HepG2 (cell line): ENCODE results near the gene ICE1. TPM values are rescaled to one million over a fixed set of nuclear protein-coding genes. Genes with fewer than 3 reads are reported as not detected.

Source experiments
- ATAC-seq: fragments of 200-7000 bp; cut with Tn5 transposase; 3 replicates; pipeline ENCODE4 v1.9.1; 2020; ENCODE audit warnings: mild to moderate bottlenecking, moderate library complexity
- BruUV-seq: library from RNA; stranded (reverse); fragments of 400-500 nt; replicated peaks from 2 replicates; lab custom pipeline; 2021; lab: Mats Ljungman, UMichigan
- CTCF ChIA-PET: fragments of 300-600 bp; formaldehyde crosslinking; extraction: SDS; loops from one replicate; lab custom pipeline; 2021; ENCODE audit warnings: low total read pairs, inconsistent platforms, low intra/inter-chr PET ratio; lab: Yijun Ruan, JAX
- POLR2A ChIA-PET: fragments of 350-600 bp; sonication (Branson Sonifier 250); formaldehyde crosslinking; loops from one replicate; lab custom pipeline; 2020; ENCODE audit warnings: antibody characterized with exemption, inconsistent platforms; lab: Yijun Ruan, JAX
- DNase-seq: peaks from one replicate; pipeline ENCODE4 v3.0.0-alpha.2; 2015; ENCODE audit warnings: low spot score
- FAIRE-seq: peaks from 3 replicates; lab custom pipeline; 2011; peaks lifted over from hg19 to GRCh38; lab: Jason Lieb, UNC
- H2AFZ ChIP-seq: one replicate; pipeline ENCODE4 v1.6.1; 2011; ENCODE audit warnings: low read length, inconsistent platforms
- H3K27ac ChIP-seq: fragments of 300-600 bp; 3 replicates; pipeline ENCODE4 v1.8.0; 2011; ENCODE audit warnings: mixed run types, mild to moderate bottlenecking, mixed read lengths, low read length, inconsistent platforms; ENCODE audit not compliant: insufficient read depth; ENCODE audit errors: extremely low read length
- H3K27me3 ChIP-seq, 2 experiments: fragments of 200-600 bp in 1 of 2; 2 replicates in 1 of 2; 3 replicates in 1 of 2; pipeline versions ENCODE4 v1.6.0 to v1.8.0; 2011; ENCODE audit warnings: low read length in 2 of 2, mild to moderate bottlenecking in 2 of 2, moderate library complexity in 2 of 2, inconsistent platforms in 1 of 2; ENCODE audit not compliant: insufficient read depth in 2 of 2, control insufficient read depth in 1 of 2
- H3K36me3 ChIP-seq, 2 experiments: fragments of 200-600 bp in 1 of 2; replicated peaks in 1 of 2; 2 replicates in 1 of 2; 3 replicates in 1 of 2; pipeline versions ENCODE4 v1.5.1 to v1.8.0; 2011; ENCODE audit warnings: low read length in 2 of 2, inconsistent platforms in 1 of 2; ENCODE audit not compliant: insufficient read depth in 2 of 2, control insufficient read depth in 1 of 2
- H3K4me1 ChIP-seq: 2 replicates; pipeline ENCODE4 v1.5.1; 2012; ENCODE audit warnings: low read length, inconsistent platforms; ENCODE audit not compliant: insufficient read depth
- H3K4me2 ChIP-seq: 2 replicates; pipeline ENCODE4 v1.6.0; 2011; ENCODE audit warnings: low read depth, low read length, inconsistent platforms
- H3K4me3 ChIP-seq, 3 experiments: fragments of 200-600 bp in 1 of 3; sonication (generic), shearing (Covaris generic) in 1 of 3; replicated peaks in 1 of 3; 2 replicates each; pipeline ENCODE4 v1.5.1; 2011 to 2016; ENCODE audit warnings: low read length in 3 of 3, inconsistent platforms in 2 of 3, low read depth in 2 of 3, mild to moderate bottlenecking in 2 of 3, control low read depth in 1 of 3, mixed read lengths in 1 of 3; ENCODE audit not compliant: insufficient read depth in 1 of 3
- H3K79me2 ChIP-seq: one replicate; pipeline ENCODE4 v1.6.1; 2011; ENCODE audit warnings: low read length, inconsistent platforms; ENCODE audit not compliant: insufficient read depth
- H3K9ac ChIP-seq: 2 replicates; pipeline ENCODE4 v1.6.0; 2011; ENCODE audit warnings: mild to moderate bottlenecking, low read depth, low read length, inconsistent platforms; ENCODE audit not compliant: insufficient read depth
- H3K9me3 ChIP-seq: 2 replicates; pipeline ENCODE4 v1.5.1; 2012; ENCODE audit warnings: mild to moderate bottlenecking, low read length
- H4K20me1 ChIP-seq: 2 replicates; pipeline ENCODE4 v1.6.0; 2011; ENCODE audit warnings: inconsistent platforms, mild to moderate bottlenecking, low read length, moderate library complexity; ENCODE audit not compliant: insufficient read depth
- CHD4 ChIP-seq: fragments of 200-600 bp; sonication (generic); IDR thresholded peaks from 2 replicates; pipeline ENCODE4 v1.7.0; 2017; ENCODE audit warnings: mild to moderate bottlenecking, low read length, borderline replicate concordance
- KAT2B ChIP-seq: fragments of 150-350 bp; IDR thresholded peaks from 2 replicates; pipeline ENCODE4 v1.6.1; 2014; ENCODE audit warnings: low read depth, low read length, borderline replicate concordance
- POLR2A ChIP-seq, 2 experiments: IDR thresholded peaks; 2 replicates each; pipeline ENCODE4 v1.6.1; 2011; ENCODE audit warnings: low read depth in 2 of 2, low read length in 2 of 2, mild to moderate bottlenecking in 1 of 2, moderate library complexity in 1 of 2; ENCODE audit not compliant: insufficient read depth in 1 of 2
- SNAPC4 ChIP-seq: sonication (generic); formaldehyde crosslinking; IDR thresholded peaks from 2 replicates; pipeline ENCODE4 v1.4.0; 2020; ENCODE audit warnings: mild to moderate bottlenecking, missing genetic modification reagents
- TP53 ChIP-seq: sonication (generic); formaldehyde crosslinking; conservative IDR thresholded peaks from 2 replicates; pipeline ENCODE4 v1.4.0; 2020; ENCODE audit warnings: missing genetic modification reagents
- ZNF329 ChIP-seq: sonication (generic); formaldehyde crosslinking; IDR thresholded peaks from 2 replicates; pipeline ENCODE4 v1.9.0; 2021; ENCODE audit warnings: low read depth, mild to moderate bottlenecking, missing genetic modification reagents
- ZNF337 ChIP-seq: sonication (generic); formaldehyde crosslinking; IDR thresholded peaks from 2 replicates; pipeline ENCODE4 v1.5.1; 2020; ENCODE audit warnings: missing genetic modification reagents, low read depth, mild to moderate bottlenecking, borderline replicate concordance
- ZNF431 ChIP-seq: sonication (generic); formaldehyde crosslinking; IDR thresholded peaks from 2 replicates; pipeline ENCODE4 v1.9.0; 2022; ENCODE audit warnings: missing genetic modification reagents, low read depth, mild to moderate bottlenecking, borderline replicate concordance
- ZNF737 ChIP-seq: sonication (generic); formaldehyde crosslinking; IDR thresholded peaks from 2 replicates; pipeline ENCODE4 v1.5.0; 2020; ENCODE audit warnings: missing genetic modification reagents, mild to moderate bottlenecking, borderline replicate concordance
- ZNF790 ChIP-seq: sonication (generic); formaldehyde crosslinking; IDR thresholded peaks from 2 replicates; pipeline ENCODE4 v1.8.0; 2022; ENCODE audit warnings: missing genetic modification reagents, mild to moderate bottlenecking, borderline replicate concordance
- ZSCAN22 ChIP-seq: sonication (generic); formaldehyde crosslinking; IDR thresholded peaks from 2 replicates; pipeline ENCODE4 v1.4.0; 2020; ENCODE audit warnings: mild to moderate bottlenecking, missing genetic modification reagents
- WGBS: methylation state at CpG from one replicate; pipeline ENCODE4 v1.1.6; 2017; ENCODE audit warnings: low lambda C conversion rate; 5-methylcytosine and 5-hydroxymethylcytosine counted together
- in situ Hi-C: cut with HindIII; loops from 2 replicates; pipeline ENCODE4 v1.10.0; 2017; ENCODE audit warnings: low pct_unique_long_range_greater_than_20kb; ENCODE audit not compliant: extremely low pct_ligation_motif_present
- intact Hi-C: fragments of 100-400 bp; cut with micrococcal nuclease; formaldehyde crosslinking; loops from one replicate; pipeline ENCODE4 v1.10.0; 2022; ENCODE audit not compliant: unreplicated experiment
- polyA plus RNA-seq, 8 experiments: library from polyadenylated mRNA; depleted of rRNA in 3 of 8; stranded (reverse) in 7 of 8; unstranded in 1 of 8; fragments of >200 nt; fragmentation: Illumina TruSeq in 4 of 8; extraction: Trizol in 4 of 8; gene quantifications; 2 replicates each; pipeline versions ENCODE4 v1.2.1 to v1.2.3, GENCODE V29; 2011 to 2016; ENCODE audit warnings: low read depth in 4 of 8, missing spikeins in 1 of 8, mixed read lengths in 1 of 8; ENCODE audit not compliant: insufficient read depth in 1 of 8
- total RNA-seq, 5 experiments: library from RNA; depleted of rRNA; stranded (reverse); fragments of >200 nt; fragmentation: Illumina TruSeq; extraction: Trizol; gene quantifications; 2 replicates each; pipeline ENCODE4 v1.2.3, GENCODE V29; 2016; ENCODE audit warnings: low read depth in 1 of 5

The ICE1 gene
- total and polyA plus RNA-seq, 2 of the 13 experiments (the other 11 are each of a cell fraction or from before 2014, with no cell fraction given) = 9.1 to 27.6 TPM

GRCh38 chr5:5377780-5378179, 44.7 kb upstream of the ICE1 start:
- ATAC-seq (no peak), FAIRE-seq (no peak), DNase-seq (no peak)
- Histone ChIP-seq H3K36me3 (no peaks in the 10 kb centered on the region), H3K9me3 (0 out of 2 replicates have a peak, but pooled peaks cover 4% of the 10 kb centered on the region), H3K27me3 (no peaks in the 10 kb centered on the region), H3K9ac (no peak overlapping the region), H2AFZ (no peak overlapping the region), H3K4me3 (no peak overlapping the region), H3K4me2 (no peak overlapping the region), H4K20me1 (no peaks in the 10 kb centered on the region), H3K27ac (no peak overlapping the region), H3K79me2 (no peaks in the 10 kb centered on the region), H3K4me1 (peaks cover 17% of the 10 kb centered on the region)
- in situ Hi-C loops (no loop called here), intact Hi-C loops (no loop called here)
- no TSS peak for BruUV-seq
- 0 out of 2 replicates have a peak, but pooled peaks have one; percentile 28 for TF ChIP-seq ZNF431
- no peak for TF ChIP-seq KAT2B
- ChIA-PET CTCF (no interaction called here), POLR2A (no interaction called here)
- 48% methylated on average over 6 of the region's 6 CpGs for WGBS

DNA sequence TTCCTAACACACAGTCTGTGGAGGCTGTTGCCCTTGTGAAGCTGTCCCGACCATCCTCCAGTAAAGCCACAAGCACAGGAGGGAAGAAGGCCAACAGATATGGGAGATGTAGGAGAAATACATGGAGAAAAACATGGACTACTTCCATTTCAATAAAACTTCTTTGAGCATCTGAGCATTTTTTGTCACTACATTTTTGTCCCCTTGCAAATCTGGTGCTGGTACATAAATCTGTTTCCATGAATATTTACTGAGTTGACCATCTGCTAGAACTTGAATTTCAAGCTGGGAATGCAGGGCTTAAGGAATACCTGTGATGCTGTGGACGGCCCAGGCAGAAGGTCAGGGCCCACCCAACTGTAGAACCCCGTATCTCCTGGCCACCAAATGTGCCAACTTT, 43.9 kb upstream of the ICE1 start:
- Histone ChIP-seq H3K9ac (no peak overlapping the region), H3K4me1 (0 out of 2 replicates have a peak, but pooled peaks cover 12% of the 10 kb centered on the region), H3K27me3 (no peaks in the 10 kb centered on the region), H4K20me1 (no peaks in the 10 kb centered on the region), H3K27ac (no peak overlapping the region), H3K79me2 (no peaks in the 10 kb centered on the region), H3K4me3 (no peak overlapping the region), H3K36me3 (no peaks in the 10 kb centered on the region), H3K4me2 (no peak overlapping the region), H2AFZ (no peak overlapping the region), H3K9me3 (0 out of 2 replicates have a peak, but pooled peaks cover 4% of the 10 kb centered on the region)
- FAIRE-seq (no peak), DNase-seq (no peak), ATAC-seq (no peak)
- TF ChIP-seq ZSCAN22 (CRISPR knock-in tag) (no peak), POLR2A (IDR thresholded peaks at IDR 0.05; ENCODE audit: insufficient read depth in 1 of 2, low read depth in 2 of 2, low read length in 2 of 2) (no peak), ZNF737 (CRISPR knock-in tag) (no peak), CHD4 (no peak), SNAPC4 (CRISPR knock-in tag) (no peak), ZNF337 (CRISPR knock-in tag) (no peak), ZNF790 (CRISPR knock-in tag) (no peak), TP53 (CRISPR knock-in tag) (no peak), ZNF329 (no peak)
- ChIA-PET POLR2A (no interaction called here), CTCF (no interaction called here)
- intact Hi-C loops = no loop called here
- 31% methylated on average over 3 of the region's 3 CpGs for WGBS
- BruUV-seq = no TSS peak
- in situ Hi-C loops = no loop called here
